ENCODE data around the gene KCNT1. TPM values are rescaled to one million over a fixed set of nuclear protein-coding genes. Genes with fewer than 3 reads are reported as not detected.

The KCNT1 gene
- total RNA-seq, 4 donors from 2014 or later: 0.06 to 0.17 TPM; not detected in 2

DNA sequence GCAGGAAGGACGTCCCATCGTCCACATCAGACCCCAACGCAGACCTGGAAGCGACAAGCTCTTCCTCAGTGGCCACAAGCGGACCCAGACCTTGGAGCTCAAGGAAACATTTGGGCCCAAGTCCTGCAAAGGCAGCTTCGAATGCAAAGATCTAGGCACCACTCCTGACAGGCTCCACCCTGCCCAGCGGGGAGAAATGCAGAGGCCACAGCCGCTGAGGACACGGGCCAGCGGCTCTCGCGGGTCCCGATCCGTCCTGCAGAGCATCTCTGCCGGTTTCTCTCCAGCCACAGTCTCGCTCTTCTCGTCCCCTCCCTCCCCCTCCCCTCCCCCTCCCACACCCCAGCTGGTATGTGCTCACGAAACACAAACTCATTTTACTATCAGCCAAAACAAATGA is 7.6 kb upstream of the KCNT1 start:
- Histone ChIP-seq H3K9me3 (no peaks in the 10 kb centered on the region), H3K4me1 (no peaks in the 10 kb centered on the region), H3K4me3 (no peak overlapping the region), H3K36me3 (no peaks in the 10 kb centered on the region), H3K27ac (replicated peaks in 1 of 4) (no peak overlapping the region), H3K27me3 (peaks cover 0 to 56% (median 0%) of the 10 kb centered on the region in 4 donors)
- TF ChIP-seq, protein P1, sequence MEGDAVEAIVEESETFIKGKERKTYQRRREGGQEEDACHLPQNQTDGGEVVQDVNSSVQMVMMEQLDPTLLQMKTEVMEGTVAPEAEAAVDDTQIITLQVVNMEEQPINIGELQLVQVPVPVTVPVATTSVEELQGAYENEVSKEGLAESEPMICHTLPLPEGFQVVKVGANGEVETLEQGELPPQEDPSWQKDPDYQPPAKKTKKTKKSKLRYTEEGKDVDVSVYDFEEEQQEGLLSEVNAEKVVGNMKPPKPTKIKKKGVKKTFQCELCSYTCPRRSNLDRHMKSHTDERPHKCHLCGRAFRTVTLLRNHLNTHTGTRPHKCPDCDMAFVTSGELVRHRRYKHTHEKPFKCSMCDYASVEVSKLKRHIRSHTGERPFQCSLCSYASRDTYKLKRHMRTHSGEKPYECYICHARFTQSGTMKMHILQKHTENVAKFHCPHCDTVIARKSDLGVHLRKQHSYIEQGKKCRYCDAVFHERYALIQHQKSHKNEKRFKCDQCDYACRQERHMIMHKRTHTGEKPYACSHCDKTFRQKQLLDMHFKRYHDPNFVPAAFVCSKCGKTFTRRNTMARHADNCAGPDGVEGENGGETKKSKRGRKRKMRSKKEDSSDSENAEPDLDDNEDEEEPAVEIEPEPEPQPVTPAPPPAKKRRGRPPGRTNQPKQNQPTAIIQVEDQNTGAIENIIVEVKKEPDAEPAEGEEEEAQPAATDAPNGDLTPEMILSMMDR (IDR thresholded peaks at IDR 0.05): no peak
- TF ChIP-seq POLR2AphosphoS5 (IDR thresholded peaks at IDR 0.05) (no peak), EP300 (IDR thresholded peaks at IDR 0.05) (no peak), POLR2A (IDR thresholded peaks at IDR 0.05; ENCODE audit: low read depth) (no peak)
- no peak for DNase-seq (ENCODE audit: extremely low spot score)
- 61% methylated on average over 17 of the region's 18 CpGs for WGBS
- intact Hi-C loops (cut with DNase I): no loop called here

GRCh38 chr9:135695036-135695435 is 6.9 kb upstream of the KCNT1 start:
- no peak for TF ChIP-seq POLR2A (IDR thresholded peaks at IDR 0.05; ENCODE audit: low read depth)
- TF ChIP-seq, protein P1 (IDR thresholded peaks at IDR 0.05): no peak
- TF ChIP-seq EP300 (IDR thresholded peaks at IDR 0.05): no peak
- no peak for TF ChIP-seq POLR2AphosphoS5 (IDR thresholded peaks at IDR 0.05)
- no peak overlapping the region for H3K4me3 ChIP-seq
- WGBS: 76% methylated on average over 3 of the region's 16 CpGs
- no peaks in the 10 kb centered on the region for H3K9me3 ChIP-seq
- no peak overlapping the region for H3K27ac ChIP-seq (replicated peaks in 1 of 4)
- no peaks in the 10 kb centered on the region for H3K36me3 ChIP-seq
- intact Hi-C loops (cut with DNase I): no loop called here
- no peaks in the 10 kb centered on the region for H3K4me1 ChIP-seq
- peaks cover 0 to 56% (median 0%) of the 10 kb centered on the region in 4 donors for H3K27me3 ChIP-seq
- no peak for DNase-seq (ENCODE audit: extremely low spot score)

DNA sequence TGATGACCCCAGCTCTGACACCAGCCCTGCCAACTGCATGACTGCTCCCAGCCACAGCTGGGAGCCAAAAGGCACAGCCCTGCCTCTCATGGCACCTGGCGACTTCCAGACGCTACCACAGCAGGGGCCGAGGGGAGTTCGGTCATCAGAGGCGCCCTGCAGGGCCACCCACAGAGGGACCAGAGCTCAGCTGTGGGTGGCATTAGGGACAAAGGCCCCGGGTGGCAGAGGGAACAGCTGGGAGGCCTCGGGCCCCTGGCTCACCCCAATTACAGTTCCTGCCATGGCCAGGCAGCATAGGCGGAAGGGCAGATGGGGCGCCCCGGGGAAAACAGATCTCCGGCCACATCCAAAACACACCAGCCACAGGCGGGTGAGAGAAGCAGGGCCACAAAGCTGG is 6.3 kb upstream of the KCNT1 start:
- intact Hi-C loops (cut with DNase I): no loop called here
- H3K27me3 ChIP-seq: peaks cover 0 to 56% (median 0%) of the 10 kb centered on the region in 4 donors
- WGBS: 70% methylated on average over 2 of the region's 12 CpGs
- TF ChIP-seq POLR2AphosphoS5 (IDR thresholded peaks at IDR 0.05) (no peak), EP300 (IDR thresholded peaks at IDR 0.05) (no peak), POLR2A (IDR thresholded peaks at IDR 0.05; ENCODE audit: low read depth) (no peak)
- TF ChIP-seq, protein P1 (IDR thresholded peaks at IDR 0.05): no peak
- no peak overlapping the region for H3K4me3 ChIP-seq
- DNase-seq (ENCODE audit: extremely low spot score): no peak
- no peaks in the 10 kb centered on the region for H3K36me3 ChIP-seq
- H3K27ac ChIP-seq (replicated peaks in 1 of 4): no peak overlapping the region
- no peaks in the 10 kb centered on the region for H3K4me1 ChIP-seq
- H3K9me3 ChIP-seq: no peaks in the 10 kb centered on the region

DNA sequence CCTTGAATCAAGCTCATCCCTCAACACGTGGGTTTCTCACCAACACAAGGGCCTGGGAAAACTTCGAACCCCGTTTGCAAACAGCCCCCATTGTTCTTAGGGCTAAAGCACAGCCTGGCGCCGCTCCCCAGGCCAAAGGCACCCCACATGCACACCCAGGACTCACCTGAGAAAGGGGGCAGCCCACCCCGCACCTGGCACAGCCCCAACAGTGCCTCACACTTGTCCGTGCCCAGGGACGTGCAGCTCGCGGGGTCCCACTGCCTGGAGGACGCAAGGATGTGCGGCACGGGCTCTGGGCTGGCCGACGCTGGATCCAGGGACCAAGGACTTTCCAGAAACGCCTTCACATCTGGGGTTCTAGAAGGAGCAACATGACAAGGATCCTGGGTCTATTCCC is 5.5 kb upstream of the KCNT1 start:
- TF ChIP-seq POLR2AphosphoS5 (IDR thresholded peaks at IDR 0.05): no peak
- no peak for TF ChIP-seq EP300 (IDR thresholded peaks at IDR 0.05)
- no peak for TF ChIP-seq POLR2A (IDR thresholded peaks at IDR 0.05; ENCODE audit: low read depth)
- TF ChIP-seq, protein P1 (IDR thresholded peaks at IDR 0.05): no peak
- Histone ChIP-seq H3K4me3 (no peak overlapping the region), H3K27ac (replicated peaks in 1 of 4) (no peak overlapping the region), H3K4me1 (peaks cover 0 to 3% (median 1%) of the 10 kb centered on the region in 4 donors), H3K27me3 (peaks cover under 1 to 64% (median 3%) of the 10 kb centered on the region in 4 donors), H3K9me3 (no peaks in the 10 kb centered on the region), H3K36me3 (no peaks in the 10 kb centered on the region)
- no peak for DNase-seq (ENCODE audit: extremely low spot score)
- WGBS: 42% methylated on average over 2 of the region's 16 CpGs
- intact Hi-C loops (cut with DNase I): no loop called here

GRCh38 chr9:135697226-135697625 is 4.8 kb upstream of the KCNT1 start:
- Histone ChIP-seq H3K27ac (replicated peaks in 1 of 4) (no peak overlapping the region), H3K4me1 (peaks cover 7 to 11% (median 9%) of the 10 kb centered on the region in 4 donors), H3K36me3 (no peaks in the 10 kb centered on the region), H3K9me3 (no peaks in the 10 kb centered on the region), H3K27me3 (peaks cover 5 to 71% (median 8%) of the 10 kb centered on the region in 4 donors), H3K4me3 (no peak overlapping the region)
- intact Hi-C loops (cut with DNase I): no loop called here
- 78% methylated on average over 11 of the region's 15 CpGs for WGBS
- TF ChIP-seq POLR2A (IDR thresholded peaks at IDR 0.05; ENCODE audit: low read depth) (no peak), POLR2AphosphoS5 (IDR thresholded peaks at IDR 0.05) (no peak), EP300 (IDR thresholded peaks at IDR 0.05) (no peak)
- TF ChIP-seq, protein P1 (IDR thresholded peaks at IDR 0.05): no peak
- DNase-seq (ENCODE audit: extremely low spot score): no peak
